Measurements from ENCODE around the gene DHODH. TPM values are rescaled to one million over a fixed set of nuclear protein-coding genes. Genes with fewer than 3 reads are reported as not detected.
"Not testable (repeated sequence)": the region's sequence is repeated elsewhere in the genome, so short reads cannot be mapped to it uniquely, and the experiment has no call there.

Gene DHODH
- total and polyA plus RNA-seq, 2 donors (not counting 3 experiments of a cell fraction or from before 2014, with no cell fraction given): 5.8 to 9.2 TPM

GRCh38 chr16:71995038-71995437 lies 13.5 kb upstream of the DHODH start:
- Histone ChIP-seq H3K9me3 (replicated peaks; ENCODE audit: control insufficient read depth, insufficient read depth, low read length) (no peaks in the 10 kb centered on the region), H3K9me1 (replicated peaks; ENCODE audit: control insufficient read depth, extremely low read depth, insufficient read depth, low read length) (no peaks in the 10 kb centered on the region), H2AFZ (ENCODE audit: low read depth, low read length) (no peak overlapping the region), H3K27ac (ENCODE audit: insufficient read depth, low read depth, low read length) (no peak overlapping the region), H3K27me3 (ENCODE audit: control insufficient read depth in 2 of 2, insufficient read depth in 2 of 2, low read length in 2 of 2) (peaks cover 0 to 6% of the 10 kb centered on the region in 2 experiments), H4K20me1 (replicated peaks; ENCODE audit: control insufficient read depth, extremely low read depth, insufficient read depth, low read length) (no peaks in the 10 kb centered on the region), H3K9ac (replicated peaks; ENCODE audit: extremely low read depth, insufficient read depth, low read length) (no peak overlapping the region), H3K4me1 (ENCODE audit: control insufficient read depth, extremely low read depth, insufficient read depth, low read length) (no peaks in the 10 kb centered on the region), H3K79me2 (ENCODE audit: control insufficient read depth, insufficient read depth, low read length) (no peaks in the 10 kb centered on the region), H3K4me3 (replicated peaks in 1 of 3; ENCODE audit: insufficient read depth in 1 of 3, low read depth in 1 of 3, low read length in 3 of 3) (no peak overlapping the region), H3K4me2 (ENCODE audit: insufficient read depth, low read length) (no peak overlapping the region), H3K36me3 (ENCODE audit: control insufficient read depth in 2 of 2, extremely low read depth in 1 of 2, insufficient read depth in 2 of 2, low read length in 2 of 2) (no peaks in the 10 kb centered on the region)
- ChIA-PET POLR2A (no interaction called here), CTCF (interaction anchor here (0.8 kb wide), 1 partner anchor 34 kb away, joined by 3 read pairs; no protein-coding TSS in a partner anchor)
- FAIRE-seq (no peak), DNase-seq (ENCODE audit: low read depth, low spot score) (no peak)
- dilution Hi-C loops (cut with MboI; ENCODE audit: extremely low pct_ligation_motif_present, low sequenced_read_pairs) (no loop called here), intact Hi-C loops (cut with micrococcal nuclease) (no loop called here)
- TF ChIP-seq MAX (IDR thresholded peaks at IDR 0.05; ENCODE audit: insufficient read depth, insufficient read length) (no peak), MYC (IDR thresholded peaks at IDR 0.05; ENCODE audit: low read depth, low read length) (no peak), FOS (IDR thresholded peaks at IDR 0.05; ENCODE audit: borderline replicate concordance, insufficient read depth, low read length) (no peak), EZH2 (IDR thresholded peaks at IDR 0.05; ENCODE audit: borderline replicate concordance, low read depth, low read length, severe bottlenecking) (no peak), JUN (IDR thresholded peaks at IDR 0.05; ENCODE audit: borderline replicate concordance, insufficient read depth, insufficient read length, low read depth) (no peak), GATA2 (IDR thresholded peaks at IDR 0.05; ENCODE audit: insufficient read depth, insufficient read length, low read depth, low read length) (no peak), CTCF (IDR thresholded peaks at IDR 0.05; ENCODE audit: extremely low read depth in 1 of 2, insufficient read depth in 1 of 2, low read depth in 1 of 2, low read length in 2 of 2) (no peak), POLR2AphosphoS5 (IDR thresholded peaks at IDR 0.05; ENCODE audit: insufficient read depth, low read depth, low read length) (no peak), POLR2A (IDR thresholded peaks at IDR 0.05; ENCODE audit: low read depth, low read length) (no peak)
- BruUV-seq (replicated peaks): no TSS peak

- H3K27ac ChIP-seq (ENCODE audit: insufficient read depth, low read depth, low read length); POLR2A ChIA-PET: not testable (repeated sequence)
Measured at GRCh38 chr16:71997578-71997977, 11.0 kb upstream of the DHODH start.

More at GRCh38 chr16:71997578-71997977, 11.0 kb upstream of the DHODH start:
- H3K36me3 ChIP-seq (ENCODE audit: control insufficient read depth in 2 of 2, extremely low read depth in 1 of 2, insufficient read depth in 2 of 2, low read length in 2 of 2); BruUV-seq (replicated peaks); H3K4me1 ChIP-seq (ENCODE audit: control insufficient read depth, extremely low read depth, insufficient read depth, low read length); CTCF ChIA-PET; H3K27me3 ChIP-seq (ENCODE audit: control insufficient read depth in 2 of 2, insufficient read depth in 2 of 2, low read length in 2 of 2); H2AFZ ChIP-seq (ENCODE audit: low read depth, low read length); H3K4me3 ChIP-seq (replicated peaks in 1 of 3; ENCODE audit: insufficient read depth in 1 of 3, low read depth in 1 of 3, low read length in 3 of 3); H3K79me2 ChIP-seq (ENCODE audit: control insufficient read depth, insufficient read depth, low read length); H4K20me1 ChIP-seq (replicated peaks; ENCODE audit: control insufficient read depth, extremely low read depth, insufficient read depth, low read length); FAIRE-seq; H3K9me1 ChIP-seq (replicated peaks; ENCODE audit: control insufficient read depth, extremely low read depth, insufficient read depth, low read length); dilution Hi-C loops (cut with MboI; ENCODE audit: extremely low pct_ligation_motif_present, low sequenced_read_pairs); H3K9ac ChIP-seq (replicated peaks; ENCODE audit: extremely low read depth, insufficient read depth, low read length); H3K9me3 ChIP-seq (replicated peaks; ENCODE audit: control insufficient read depth, insufficient read depth, low read length); DNase-seq (ENCODE audit: low read depth, low spot score); H3K4me2 ChIP-seq (ENCODE audit: insufficient read depth, low read length); intact Hi-C loops (cut with micrococcal nuclease): not testable (repeated sequence)
